B cell (primary cell): ENCODE results near the gene RAD21L1. TPM values are rescaled to one million over a fixed set of nuclear protein-coding genes. Genes with fewer than 3 reads are reported as not detected.

Experiments
- ATAC-seq: fragments of 200-7000 bp; cut with Tn5 transposase; one replicate; pipeline ENCODE4 v1.10.0; 2021; ENCODE audit warnings: low read depth, mild to moderate bottlenecking, moderate number of reproducible peaks, moderate library complexity
- CTCF ChIA-PET: fragments of 350-600 bp; sonication (Branson Sonifier 250); formaldehyde crosslinking; loops from one replicate; lab custom pipeline; 2021; ENCODE audit warnings: antibody characterized with exemption, inconsistent platforms; lab: Charles Lee
- POLR2A ChIA-PET: fragments of 350-600 bp; sonication (Branson Sonifier 250); formaldehyde crosslinking; loops from one replicate; lab custom pipeline; 2021; ENCODE audit warnings: antibody characterized with exemption; lab: Charles Lee
- DNase-seq: peaks from one replicate; pipeline ENCODE4 v3.0.0; 2013
- H2AFZ ChIP-seq: 2 replicates; pipeline ENCODE4 v1.6.1; 2012; ENCODE audit warnings: mild to moderate bottlenecking, low read depth, low read length; ENCODE audit not compliant: insufficient read depth, poor library complexity, severe bottlenecking
- H3K27ac ChIP-seq, 2 donors: 1 replicate in 1 of 2; 2 replicates in 1 of 2; pipeline ENCODE4 v1.5.1; 2012 to 2013; ENCODE audit warnings: low read length in 2 of 2, mild to moderate bottlenecking in 2 of 2, moderate library complexity in 1 of 2
- H3K27me3 ChIP-seq, 4 experiments: fragments of 200-600 bp in 1 of 4; sonication (generic) in 1 of 4; replicated peaks in 1 of 4; 1 replicate in 2 of 4; 2 replicates in 2 of 4; pipeline versions ENCODE4 v1.6.1 to v1.7.0; 2013 to 2016; ENCODE audit warnings: low read length in 3 of 4, mild to moderate bottlenecking in 2 of 4, mixed read lengths in 1 of 4, moderate library complexity in 1 of 4; ENCODE audit not compliant: insufficient read depth in 4 of 4, control insufficient read depth in 3 of 4; ENCODE audit errors: control extremely low read depth in 1 of 4
- H3K36me3 ChIP-seq, 2 experiments: replicated peaks in 1 of 2; 1 replicate in 1 of 2; 2 replicates in 1 of 2; pipeline versions ENCODE4 v1.6.1 to v1.7.1; 2013; ENCODE audit warnings: low read length in 1 of 2; ENCODE audit not compliant: insufficient read depth in 2 of 2, control insufficient read depth in 1 of 2; ENCODE audit errors: control extremely low read depth in 1 of 2, extremely low read depth in 1 of 2
- H3K4me1 ChIP-seq, 2 donors: fragments of 200-600 bp in 1 of 2; sonication (generic) in 1 of 2; 1 replicate in 1 of 2; 2 replicates in 1 of 2; pipeline versions ENCODE4 v1.5.1 to v1.6.1; 2013 to 2017; ENCODE audit warnings: low read length in 2 of 2; ENCODE audit not compliant: control insufficient read depth in 2 of 2, insufficient read depth in 2 of 2
- H3K4me2 ChIP-seq: replicated peaks from 2 replicates; pipeline ENCODE3; 2012; ENCODE audit warnings: mild to moderate bottlenecking, low read depth, low read length; ENCODE audit not compliant: poor library complexity, severe bottlenecking
- H3K4me3 ChIP-seq, 5 experiments: fragments of 200-600 bp in 1 of 5; sonication (generic) in 1 of 5; 1 replicate in 3 of 5; 2 replicates in 2 of 5; pipeline versions ENCODE4 v1.5.1 to v1.7.0; 2011 to 2016; ENCODE audit warnings: low read length in 4 of 5, mild to moderate bottlenecking in 4 of 5, low read depth in 2 of 5, control low read depth in 1 of 5, moderate library complexity in 1 of 5; ENCODE audit not compliant: insufficient read depth in 1 of 5; ENCODE audit errors: control extremely low read depth in 1 of 5, extremely low read depth in 1 of 5
- H3K79me2 ChIP-seq: fragments of 200-600 bp; sonication (generic); one replicate; pipeline ENCODE4 v1.6.0; 2016; ENCODE audit warnings: low read length; ENCODE audit not compliant: control insufficient read depth, insufficient read depth
- H3K9ac ChIP-seq: fragments of 200-600 bp; sonication (generic); 2 replicates; pipeline ENCODE4 v1.6.1; 2017; ENCODE audit warnings: mild to moderate bottlenecking, low read length, moderate library complexity
- H3K9me3 ChIP-seq, 3 donors: one replicate each; pipeline versions ENCODE4 v1.6.1 to v1.7.1; 2013; ENCODE audit warnings: low read length in 2 of 3; ENCODE audit not compliant: control insufficient read depth in 2 of 3, insufficient read depth in 1 of 3; ENCODE audit errors: control extremely low read depth in 1 of 3
- H4K20me1 ChIP-seq: 2 replicates; pipeline ENCODE4 v1.6.0; 2012; ENCODE audit warnings: mild to moderate bottlenecking, low read length; ENCODE audit not compliant: insufficient read depth, control insufficient read depth, poor library complexity, severe bottlenecking
- H3K27ac Mint-ChIP-seq: one replicate; pipeline ENCODE4 v1.8.0; 2021; ENCODE audit warnings: mixed read lengths
- H3K27me3 Mint-ChIP-seq: one replicate; pipeline ENCODE4 v1.8.0; 2021; ENCODE audit warnings: mixed read lengths
- H3K4me1 Mint-ChIP-seq: one replicate; pipeline ENCODE4 v1.8.0; 2021; ENCODE audit warnings: mixed read lengths
- H3K4me3 Mint-ChIP-seq: one replicate; pipeline ENCODE4 v1.8.0; 2021; ENCODE audit warnings: mixed read lengths
- H3K9me3 Mint-ChIP-seq: one replicate; pipeline ENCODE4 v1.8.0; 2022; ENCODE audit warnings: mixed read lengths; ENCODE audit not compliant: insufficient read depth
- CTCF ChIP-seq: fragments of 200-600 bp; IDR thresholded peaks from one replicate; pipeline ENCODE4 v1.8.0; 2022; ENCODE audit warnings: antibody characterized with exemption, mild to moderate bottlenecking
- EZH2 ChIP-seq: IDR thresholded peaks from 2 replicates; pipeline ENCODE4 v1.6.1; 2012; ENCODE audit warnings: borderline replicate concordance, low read depth, mild to moderate bottlenecking, moderate library complexity, low read length; ENCODE audit not compliant: insufficient read depth, poor library complexity, severe bottlenecking
- WGBS: methylation state at CpG from one replicate; pipeline ENCODE4 v1.1.5; 2013; ENCODE audit warnings: missing lambda C conversion rate; ENCODE audit not compliant: insufficient coverage; 5-methylcytosine and 5-hydroxymethylcytosine counted together
- intact Hi-C: fragments of 100-400 bp; cut with micrococcal nuclease; formaldehyde crosslinking; loops from one replicate; pipeline ENCODE4 v1.10.0; 2022
- polyA plus RNA-seq: library from polyadenylated mRNA; depleted of rRNA; stranded (reverse); fragments of >200 nt; gene quantifications from 2 replicates; pipeline ENCODE4 v1.2.3, GENCODE V29; 2012
- total RNA-seq, 2 donors: library from RNA; stranded (reverse); fragments of 120-200 nt in 1 of 2; gene quantifications; 1 replicate in 1 of 2; 2 replicates in 1 of 2; pipeline versions ENCODE4 v1.2.3 to v1.2.4, GENCODE V29; 2013 to 2022

RAD21L1 gene
- total and polyA plus RNA-seq, 2 donors (not counting 1 experiment from before 2014, with no cell fraction given) = not detected

- intact Hi-C loops = no loop called here
- DNase-seq (no peak), ATAC-seq (no peak)
- Histone ChIP-seq H3K79me2 (no peaks in the 10 kb centered on the region), H4K20me1 (no peaks in the 10 kb centered on the region), H3K27ac (no peak overlapping the region), H3K9me3 (no peaks in the 10 kb centered on the region), H3K4me3 (no peak overlapping the region), H2AFZ (no peak overlapping the region), H3K36me3 (no peaks in the 10 kb centered on the region), H3K4me1 (no peaks in the 10 kb centered on the region), H3K27me3 (no peaks in the 10 kb centered on the region), H3K9ac (no peak overlapping the region), H3K4me2 (no peak overlapping the region)
- ChIA-PET CTCF (interaction anchor here (1.1 to 2.5 kb wide), 2 partner anchors 14 to 206 kb away, joined by 3 to 12 read pairs; no protein-coding TSS in a partner anchor), POLR2A (interaction anchor here (0.6 kb wide), 1 partner anchor 991 kb away, joined by 7 read pairs; no protein-coding TSS in a partner anchor)
- Mint-ChIP-seq H3K27me3 (no peaks in the 10 kb centered on the region), H3K27ac (no peak overlapping the region), H3K4me1 (no peaks in the 10 kb centered on the region), H3K4me3 (no peak overlapping the region), H3K9me3 (no peaks in the 10 kb centered on the region)
- 97% methylated on average over 2 of the region's 2 CpGs for WGBS
- no peak for TF ChIP-seq EZH2
- no peak for TF ChIP-seq CTCF
Observed at GRCh38 chr20:1297486-1297885, 71.6 kb downstream of the RAD21L1 start.

GRCh38 chr20:1298166-1298565 is 72.3 kb downstream of the RAD21L1 start:
- no peak overlapping the region for H3K27ac Mint-ChIP-seq

More at GRCh38 chr20:1298166-1298565, 72.3 kb downstream of the RAD21L1 start:
- Histone ChIP-seq H2AFZ (no peak overlapping the region), H3K4me1 (no peaks in the 10 kb centered on the region), H3K79me2 (no peaks in the 10 kb centered on the region), H3K4me3 (no peak overlapping the region), H3K9me3 (no peaks in the 10 kb centered on the region), H3K27ac (no peak overlapping the region), H3K4me2 (no peak overlapping the region), H3K9ac (no peak overlapping the region), H4K20me1 (no peaks in the 10 kb centered on the region), H3K36me3 (no peaks in the 10 kb centered on the region), H3K27me3 (no peaks in the 10 kb centered on the region)
- Mint-ChIP-seq H3K4me3 (no peak overlapping the region), H3K9me3 (no peaks in the 10 kb centered on the region), H3K27me3 (no peaks in the 10 kb centered on the region), H3K4me1 (no peaks in the 10 kb centered on the region)
- intact Hi-C loops = no loop called here
- TF ChIP-seq EZH2 = no peak
- no peak for TF ChIP-seq CTCF
- ChIA-PET POLR2A (interaction anchor here (0.6 kb wide), 1 partner anchor 992 kb away, joined by 7 read pairs; no protein-coding TSS in a partner anchor), CTCF (interaction anchor here (1.1 to 2.5 kb wide), 2 partner anchors 14 to 205 kb away, joined by 3 to 12 read pairs; no protein-coding TSS in a partner anchor)
- DNase-seq (no peak), ATAC-seq (no peak)
- 100% methylated on average over 4 of the region's 5 CpGs for WGBS
